HG02970 (cell line): ENCODE data around the gene PIEZO2.
"Not testable (repeated sequence)": the region's sequence is repeated elsewhere in the genome, so short reads cannot be mapped to it uniquely, and the experiment has no call there.

Source experiments
- ATAC-seq: cut with Tn5 transposase; IDR thresholded peaks from one replicate; pipeline ENCODE4 v1.9.1; 2021; ENCODE audit warnings: mild to moderate bottlenecking, moderate library complexity, moderate number of reproducible peaks; ENCODE audit not compliant: unreplicated experiment, low FRiP score

PIEZO2 gene

DNA sequence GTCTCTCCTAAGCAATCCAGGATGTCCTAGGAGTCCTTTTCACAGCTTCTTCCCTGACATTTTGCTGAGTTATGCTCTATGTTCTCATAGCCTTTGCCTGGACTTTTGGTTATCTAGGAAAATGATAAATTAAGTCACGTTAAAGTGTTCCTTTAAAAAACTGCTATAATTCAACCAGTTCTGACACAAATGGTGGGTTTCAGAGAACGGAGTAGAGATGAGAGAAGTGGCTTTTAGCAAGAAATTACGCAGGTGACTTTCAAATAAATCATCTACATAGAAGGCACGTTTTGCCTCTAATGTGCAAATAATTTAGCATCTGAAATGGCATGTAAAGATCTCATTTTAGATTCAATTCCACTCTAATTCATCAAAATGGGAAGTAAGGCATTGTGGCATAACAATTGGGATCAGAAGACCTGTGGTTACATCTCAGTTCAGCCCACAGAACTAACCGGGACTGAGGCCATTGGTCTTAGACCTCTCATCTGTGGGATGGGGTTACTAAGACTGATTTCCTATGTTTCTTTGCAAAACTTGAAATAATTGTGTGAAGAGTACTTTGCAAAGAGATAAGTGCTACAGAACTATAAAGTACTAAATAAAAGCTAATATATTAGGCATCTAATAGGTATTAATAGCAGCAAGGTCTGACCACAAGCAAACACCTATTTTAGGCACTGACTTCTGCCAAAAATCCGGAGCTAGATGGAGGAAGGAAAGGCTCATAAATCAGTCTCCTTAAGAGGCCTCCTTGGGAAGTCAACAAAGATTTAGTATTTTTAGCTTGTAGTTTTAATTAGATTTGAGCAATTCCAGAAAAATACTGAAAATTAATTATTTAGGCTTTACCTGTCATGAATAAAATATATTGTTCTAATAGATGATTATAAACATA, 211.4 kb downstream of the PIEZO2 start:
- ATAC-seq = no peak

DNA sequence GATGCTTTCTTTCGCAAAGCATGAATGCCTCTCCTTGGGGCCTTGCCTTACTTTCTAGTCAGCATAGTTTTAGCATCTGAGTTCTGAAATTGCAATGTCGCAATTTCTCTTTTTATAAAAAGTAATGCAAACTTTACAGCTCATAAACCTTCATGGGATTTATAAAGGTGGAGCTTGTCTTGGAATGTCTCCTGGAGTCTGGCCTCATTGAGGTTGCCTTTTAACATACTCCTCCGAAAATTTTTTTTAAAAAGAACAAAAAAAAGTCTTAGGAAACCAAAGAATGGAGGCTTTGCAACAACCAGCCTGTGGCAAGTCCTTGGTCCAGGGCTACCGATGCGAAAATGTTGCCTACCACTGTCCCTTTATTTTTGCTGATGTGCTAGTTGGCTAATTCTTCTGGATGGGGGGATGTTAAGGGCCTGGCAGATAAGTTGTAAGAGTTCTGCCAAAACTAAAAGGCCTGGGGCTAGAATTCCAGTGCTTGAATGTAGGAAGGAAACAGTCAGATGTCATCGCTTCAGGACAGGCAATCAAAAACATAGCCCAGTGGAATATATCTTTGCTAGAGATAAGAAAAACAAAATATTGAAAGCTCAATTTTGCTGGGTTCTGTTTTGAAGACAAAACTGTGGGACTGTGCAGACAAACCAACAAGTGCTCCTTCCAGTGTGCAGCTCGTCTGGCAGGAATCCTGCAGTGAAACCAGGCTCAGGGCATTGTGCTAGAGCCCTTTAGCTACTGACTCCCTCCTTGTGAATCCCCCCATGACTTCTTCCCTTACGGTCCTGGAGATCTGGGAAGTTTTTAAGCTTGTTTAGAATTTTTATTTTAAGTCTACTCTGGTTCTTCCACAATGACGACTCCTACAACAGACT, 213.0 kb downstream of the PIEZO2 start:
- ATAC-seq = no peak

DNA sequence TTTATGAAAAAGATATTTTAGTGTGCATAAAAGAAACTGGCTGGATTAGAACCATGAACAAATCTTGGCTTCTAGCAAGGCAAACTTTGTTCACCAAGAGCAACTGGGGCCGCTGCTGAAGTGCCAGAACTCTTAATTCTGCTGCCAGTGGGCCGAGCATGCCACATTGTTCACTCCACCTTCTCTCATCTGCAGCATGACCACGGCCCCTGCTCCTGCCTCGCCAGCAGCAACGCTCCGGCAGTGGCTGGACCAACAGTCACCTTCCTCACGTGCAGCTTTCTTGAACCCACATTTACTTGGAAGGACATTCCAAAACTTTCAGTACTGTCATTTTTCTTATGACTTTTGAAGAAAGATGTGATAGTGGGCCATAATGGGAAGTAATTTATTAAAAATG, 213.8 kb downstream of the PIEZO2 start:
- ATAC-seq = no peak

DNA sequence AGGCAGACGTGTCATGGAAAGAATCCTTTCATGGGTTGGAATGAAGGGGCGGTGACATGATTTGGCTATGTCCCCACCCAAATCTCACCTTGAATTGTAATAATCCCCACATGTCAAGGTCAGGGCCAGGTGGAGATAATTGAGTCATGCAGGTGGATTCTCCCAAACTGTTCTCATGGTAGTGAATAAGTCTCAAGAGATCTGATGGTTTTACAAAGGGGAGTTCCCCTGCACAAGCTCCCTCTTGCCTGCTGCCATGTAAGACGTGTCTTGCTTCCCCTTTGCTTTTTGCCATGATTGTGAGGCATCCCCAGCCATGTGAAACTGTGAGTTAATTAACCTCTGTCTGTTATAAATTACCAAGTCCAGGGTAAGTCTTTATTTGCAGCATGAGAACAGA, 215.7 kb downstream of the PIEZO2 start:
- ATAC-seq = not testable (repeated sequence)

DNA sequence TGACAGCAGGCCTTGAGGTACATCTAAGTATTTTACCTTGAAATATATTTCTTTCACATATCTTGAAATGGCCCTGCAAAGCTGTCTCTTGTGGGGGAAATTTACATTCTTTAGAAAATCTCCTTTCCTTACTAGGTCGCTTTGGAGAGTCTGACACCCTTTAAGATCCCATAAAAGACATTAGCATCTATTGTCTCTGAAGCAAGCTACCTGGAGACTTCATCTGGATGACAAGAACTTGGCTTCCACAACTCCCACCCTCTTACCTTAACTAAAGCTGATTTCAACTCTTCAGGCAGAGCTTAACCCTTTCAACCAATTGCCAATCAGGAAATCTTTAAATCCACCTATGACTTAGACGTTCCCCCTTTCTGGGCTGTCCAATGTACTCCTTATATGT, 219.3 kb downstream of the PIEZO2 start:
- ATAC-seq = no peak

DNA sequence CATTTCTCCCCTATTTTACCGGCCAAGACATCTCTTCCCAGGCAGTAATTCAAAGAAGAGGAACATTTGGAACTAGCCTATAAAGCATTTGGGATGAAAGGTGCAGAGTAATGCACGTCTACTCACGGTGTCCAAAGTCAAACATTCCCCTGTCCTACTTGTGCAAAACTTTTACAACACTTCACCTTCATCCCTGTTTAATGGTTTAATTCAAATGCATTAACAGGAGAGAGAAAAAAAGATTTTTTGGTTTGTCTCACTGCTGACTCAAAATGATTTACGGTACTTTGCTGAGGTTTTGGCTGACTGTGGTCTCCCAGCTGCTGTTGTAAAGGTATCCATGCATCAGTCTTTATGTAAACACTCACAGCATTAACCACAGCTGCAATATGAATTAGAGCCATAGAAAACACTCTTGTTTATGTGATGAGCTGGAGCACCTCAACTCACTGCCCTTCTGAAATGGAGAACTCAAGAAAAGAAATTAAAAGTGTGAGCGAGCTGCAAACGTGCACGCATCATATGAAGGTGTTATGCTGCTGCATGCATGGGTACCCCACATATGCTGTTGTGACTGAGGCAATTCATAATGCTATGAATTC, 220.5 kb downstream of the PIEZO2 start:
- no peak for ATAC-seq

DNA sequence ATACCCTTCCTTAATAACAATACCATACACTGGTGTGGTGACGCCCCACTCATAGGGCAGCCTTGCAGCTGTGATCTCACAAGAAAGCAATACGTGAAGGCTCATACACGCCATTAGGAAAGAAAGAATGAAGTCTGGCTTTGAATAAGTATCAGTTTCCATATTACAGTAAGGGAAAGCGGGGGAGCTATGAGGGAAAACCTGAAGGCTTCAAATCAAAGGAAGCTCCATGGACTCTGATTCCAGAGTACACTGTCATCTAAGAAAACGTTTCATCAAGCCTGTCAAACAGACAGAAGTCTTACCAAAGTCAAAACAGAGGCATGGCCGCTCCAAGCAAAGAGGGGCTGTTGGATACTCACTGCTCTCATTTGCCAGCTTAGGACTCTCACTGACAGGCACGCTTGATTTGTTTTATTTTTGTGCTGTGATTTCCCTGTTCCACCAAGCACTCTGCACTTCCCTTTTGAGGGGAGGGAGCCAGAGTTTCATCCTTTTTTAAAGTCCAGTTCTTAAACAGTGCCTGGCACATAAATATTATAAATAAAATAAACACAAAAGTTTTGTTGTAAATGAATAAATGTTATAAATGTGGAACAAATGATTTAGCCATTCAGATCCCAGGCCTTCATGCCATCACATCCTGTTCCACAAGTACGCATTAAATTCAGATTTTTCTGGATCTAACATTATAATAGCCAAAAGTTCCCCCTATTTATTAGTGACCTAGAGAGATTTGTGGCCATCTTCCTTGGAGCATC, 221.2 kb downstream of the PIEZO2 start:
- no peak for ATAC-seq

DNA sequence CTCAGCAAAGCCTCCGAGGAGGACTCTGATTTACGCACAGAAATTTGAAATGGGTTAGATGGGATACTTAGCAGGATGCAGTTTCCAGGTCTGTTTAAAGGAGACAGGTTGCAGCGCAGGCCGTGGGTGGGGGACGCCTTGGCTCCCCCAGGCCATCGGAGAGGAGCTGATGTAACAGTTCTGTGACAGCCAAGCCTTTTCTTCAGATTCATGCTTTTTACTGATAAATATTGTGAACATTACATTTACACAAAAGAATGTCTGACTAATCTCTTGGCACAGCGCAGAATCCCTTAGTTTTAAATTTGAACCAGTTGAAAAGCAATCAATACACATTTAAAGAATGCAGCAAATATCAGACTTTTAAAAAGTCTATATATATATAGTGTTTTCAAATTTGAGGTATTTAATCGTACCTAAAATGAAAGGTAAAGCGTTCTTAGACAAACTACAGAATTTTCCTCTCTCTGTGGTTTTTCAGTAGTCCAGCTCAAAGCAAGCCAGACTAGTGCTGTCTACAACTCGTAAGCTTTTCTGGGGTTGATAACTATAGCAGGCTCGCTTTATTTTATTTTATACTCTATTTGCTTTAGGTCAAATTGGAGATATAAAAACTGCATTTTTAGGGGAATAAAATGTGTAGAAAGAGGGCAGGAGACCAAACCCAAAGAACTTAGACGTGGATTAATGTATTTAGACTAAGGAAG, 221.9 kb downstream of the PIEZO2 start:
- ATAC-seq = no peak

DNA sequence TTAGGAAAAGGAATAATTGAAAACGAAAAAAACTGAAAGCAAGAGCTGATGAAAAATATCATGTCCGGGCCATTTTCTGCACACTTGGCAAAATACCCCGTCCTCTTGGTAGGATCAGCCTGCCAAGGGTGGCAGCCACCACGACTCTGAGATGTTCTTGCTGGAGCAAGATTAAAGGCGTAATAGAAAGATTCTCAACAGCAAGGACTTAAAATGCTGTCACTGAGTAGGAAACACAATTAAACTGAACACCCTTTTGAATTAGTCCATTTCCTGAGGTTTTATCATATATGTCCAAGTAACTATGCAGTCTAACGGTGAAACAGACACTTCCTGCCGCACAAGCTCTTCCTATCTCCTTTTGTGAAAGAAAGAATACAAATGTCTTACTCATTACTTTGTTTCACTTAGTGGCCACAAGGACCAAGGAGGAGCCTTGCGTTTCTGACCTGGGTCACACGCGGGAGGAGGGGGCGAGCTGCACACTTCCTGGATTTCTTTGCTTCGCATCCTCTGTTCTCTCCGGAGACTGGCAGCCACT, 222.7 kb downstream of the PIEZO2 start:
- ATAC-seq = no peak

DNA sequence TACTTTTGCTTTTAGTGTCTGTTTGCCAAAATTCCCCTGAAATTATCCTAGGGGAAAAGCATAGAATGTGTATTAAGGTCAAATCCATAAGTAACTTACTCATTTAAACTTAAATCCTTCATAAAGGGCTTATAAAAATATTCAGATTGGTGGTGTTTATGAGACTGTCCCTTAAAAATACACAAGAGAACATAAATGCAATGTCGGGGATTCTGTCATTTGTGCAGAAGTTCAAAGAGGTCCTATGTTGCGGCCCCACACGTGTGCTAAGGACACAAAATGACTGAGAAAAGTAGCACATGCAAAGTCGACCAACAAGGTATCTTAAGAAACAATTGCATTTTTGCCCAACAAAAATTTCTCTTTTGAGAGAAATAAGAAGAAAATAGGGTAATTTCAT, 225.1 kb downstream of the PIEZO2 start:
- ATAC-seq = no peak

DNA sequence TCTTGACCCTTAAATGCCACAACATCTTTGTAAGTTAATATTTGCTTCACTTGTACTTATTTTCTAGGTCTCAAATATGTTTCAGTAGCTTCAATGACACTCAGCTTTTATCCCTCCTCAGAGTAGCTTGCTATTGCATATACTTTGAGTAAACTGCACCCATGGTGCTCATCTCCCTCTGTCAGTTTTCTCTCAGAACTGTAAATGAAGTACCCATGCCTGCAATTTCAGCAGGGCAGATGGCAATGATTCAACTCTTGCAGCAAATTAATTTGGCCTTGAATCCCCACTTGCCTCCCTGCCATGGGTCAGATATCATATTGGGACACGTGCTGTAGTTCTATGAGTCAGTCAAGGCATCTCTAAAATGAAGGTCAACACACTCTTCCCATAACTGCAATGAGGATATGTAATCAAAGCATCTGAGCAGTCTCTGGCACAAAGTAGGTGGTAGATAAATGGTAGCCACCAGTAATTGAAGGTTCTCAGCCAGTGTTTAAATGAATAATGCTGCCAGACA, 225.8 kb downstream of the PIEZO2 start:
- ATAC-seq = no peak

DNA sequence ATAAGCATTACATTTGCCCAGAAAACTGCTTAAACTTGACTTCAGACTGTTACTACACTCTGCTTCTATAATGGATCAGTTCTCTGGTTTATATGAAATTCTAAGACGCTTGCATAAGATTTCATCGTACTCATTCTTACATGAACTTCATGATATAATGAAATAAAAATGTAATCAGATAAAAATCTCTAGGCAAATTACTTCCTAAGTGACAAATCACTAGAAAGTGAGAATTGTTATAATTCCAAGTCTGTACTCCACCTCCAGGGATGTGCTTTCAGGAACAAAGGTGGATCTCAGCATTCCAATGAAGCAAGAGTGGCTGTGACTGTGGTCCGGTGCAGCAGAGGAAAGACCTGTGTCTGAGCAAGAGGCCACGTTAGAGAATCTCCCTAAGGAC, 226.2 kb downstream of the PIEZO2 start:
- ATAC-seq = no peak

DNA sequence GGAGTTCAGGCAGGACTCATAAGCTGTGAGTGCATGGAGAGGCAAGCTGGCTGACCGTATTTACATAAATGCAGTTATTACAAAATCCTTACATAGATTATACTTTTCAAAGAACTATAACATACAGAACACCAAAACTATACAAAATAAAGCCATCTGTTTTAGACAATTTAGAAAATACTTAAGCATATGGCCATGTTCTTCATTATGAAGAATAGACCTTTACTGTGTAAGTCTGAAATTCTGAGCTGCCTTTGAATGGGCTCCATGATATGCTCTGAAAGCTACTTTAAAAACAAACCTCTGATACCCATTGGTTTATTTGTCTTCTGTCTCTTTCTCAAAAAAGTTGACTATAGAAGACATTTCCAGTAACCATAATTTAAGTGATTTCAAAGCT, 226.7 kb downstream of the PIEZO2 start:
- ATAC-seq = not testable (repeated sequence)

DNA sequence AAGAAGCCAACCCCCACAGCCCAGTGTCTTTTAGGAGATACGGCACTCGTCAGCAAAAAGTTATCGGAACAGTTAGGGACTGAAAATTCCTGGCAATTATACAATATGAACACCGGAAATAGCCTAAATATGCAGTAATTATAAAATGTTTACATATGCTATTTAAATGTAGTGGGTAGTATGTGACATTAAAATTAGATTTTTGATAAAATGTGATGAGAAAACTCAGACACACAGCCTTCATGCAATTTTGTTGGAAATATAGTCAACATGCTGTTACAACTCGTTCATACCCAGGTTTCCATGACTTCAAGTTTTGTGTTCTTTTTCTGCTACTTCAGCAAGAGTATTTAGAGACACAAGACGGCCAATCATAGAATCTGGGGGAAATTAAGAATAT, 229.1 kb downstream of the PIEZO2 start:
- ATAC-seq = not testable (repeated sequence)

DNA sequence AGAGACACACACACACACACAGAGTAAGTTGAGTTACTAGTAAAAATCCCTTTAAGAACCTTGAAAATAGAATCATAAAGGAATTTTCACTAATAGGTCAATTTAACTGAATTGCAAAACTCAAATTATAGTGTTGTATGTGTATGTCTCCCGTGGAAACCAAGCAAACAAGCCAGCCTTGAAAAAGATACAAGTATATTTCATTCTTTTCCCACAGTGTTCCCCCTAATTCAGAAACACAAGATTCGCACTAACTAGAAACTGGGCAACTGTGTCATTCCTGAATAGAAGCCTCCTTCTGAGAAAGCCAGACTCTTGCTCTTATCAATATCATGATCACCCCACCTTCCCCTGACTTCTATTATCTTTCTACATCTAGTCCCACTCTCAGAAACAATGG, 229.5 kb downstream of the PIEZO2 start:
- ATAC-seq = no peak

DNA sequence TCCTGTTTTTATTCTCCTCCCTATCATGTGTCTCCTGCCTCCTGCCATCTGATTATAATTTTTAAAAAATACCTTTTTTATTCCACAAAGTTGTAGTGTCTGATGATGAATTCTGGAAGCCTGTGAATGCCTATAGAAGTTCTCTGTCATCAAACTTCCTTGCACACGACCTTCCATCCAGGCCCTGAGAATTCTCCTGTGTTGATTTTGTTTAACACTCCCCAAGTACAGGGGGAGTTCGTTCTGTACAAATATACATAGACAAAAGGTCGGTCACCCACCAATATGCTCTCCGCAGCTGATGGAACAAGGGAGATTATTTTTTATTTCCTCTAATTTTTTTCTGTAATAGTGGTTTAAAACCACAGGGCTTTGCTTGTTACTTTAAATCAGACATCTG, 232.5 kb downstream of the PIEZO2 start:
- no peak for ATAC-seq

DNA sequence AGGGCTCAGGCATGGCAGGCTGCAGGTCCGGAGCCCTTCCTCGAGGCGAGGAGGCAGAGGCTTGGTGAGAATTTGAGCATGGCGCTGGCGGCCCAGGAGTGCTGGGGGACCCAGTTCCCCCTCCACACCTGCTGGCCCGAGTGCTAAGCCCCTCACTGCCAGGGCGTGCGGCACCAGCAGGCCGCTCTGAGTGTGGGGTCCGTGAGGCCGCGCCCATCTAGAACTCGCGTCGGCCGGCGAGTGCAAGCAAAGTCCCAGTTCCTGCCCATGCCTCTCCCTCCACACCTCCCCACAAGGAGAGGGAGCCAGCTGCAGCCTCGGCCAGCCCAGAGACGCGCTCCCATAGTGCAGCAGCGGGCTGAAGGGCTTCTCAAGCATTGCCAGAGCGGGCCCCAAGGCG, 233.0 kb downstream of the PIEZO2 start:
- ATAC-seq = no peak

DNA sequence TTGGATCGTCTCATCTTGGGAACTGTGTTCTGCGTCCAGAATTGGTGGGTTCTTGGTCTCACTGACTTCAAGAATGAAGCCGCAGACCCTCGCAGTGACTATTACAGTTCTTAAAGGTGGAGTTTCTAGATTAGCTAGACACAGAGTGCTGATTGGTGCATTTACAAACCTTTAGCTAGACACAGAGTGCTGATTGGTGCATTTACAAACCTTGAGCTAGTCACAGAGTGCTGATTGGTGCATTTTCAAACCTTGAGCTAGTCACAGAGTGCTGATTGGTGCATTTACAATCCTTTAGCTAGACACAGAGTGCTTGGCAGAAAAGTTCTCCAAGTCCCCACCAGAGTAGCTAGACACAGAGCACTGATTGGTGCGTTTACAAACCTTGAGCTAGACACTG, 233.6 kb downstream of the PIEZO2 start:
- not testable (repeated sequence) for ATAC-seq

DNA sequence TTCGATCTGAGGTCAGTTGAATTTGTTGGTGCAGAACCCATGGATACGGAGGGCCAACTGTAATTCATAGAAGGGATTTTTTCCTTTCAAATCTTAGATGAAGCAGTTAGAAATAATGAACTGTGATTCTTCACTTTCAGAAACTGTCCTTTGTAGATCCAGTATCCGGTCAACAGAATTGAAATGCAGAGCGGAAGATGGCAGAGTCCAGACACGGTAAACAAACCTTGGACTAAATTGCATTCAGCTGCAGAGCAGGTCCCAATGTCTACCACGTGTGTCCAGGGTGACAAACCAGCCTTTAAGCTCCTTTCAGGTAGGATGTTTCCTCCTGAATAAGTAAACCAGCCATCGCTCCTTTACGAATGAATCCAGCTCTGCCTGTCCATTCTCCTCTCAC, 234.8 kb downstream of the PIEZO2 start:
- not testable (repeated sequence) for ATAC-seq
